Smooth muscle cell (in vitro differentiated cells): ENCODE results near the gene EMILIN1. TPM values are rescaled to one million over a fixed set of nuclear protein-coding genes. Genes with fewer than 3 reads are reported as not detected.
"Not testable (repeated sequence)": the region's sequence is repeated elsewhere in the genome, so short reads cannot be mapped to it uniquely, and the experiment has no call there.

ENCODE experiments used
- DNase-seq: peaks from one replicate; lab custom pipeline; 2025; ENCODE audit not compliant: unreplicated experiment; lab: John Stamatoyannopoulos, UW
- H2AFZ ChIP-seq: fragments of 200-600 bp; sonication (generic); 2 replicates; pipeline ENCODE4 v1.6.0; 2016; ENCODE audit warnings: antibody characterized with exemption, low read depth, mild to moderate bottlenecking
- H3F3A ChIP-seq: fragments of 200-600 bp; sonication (generic); 2 replicates; pipeline ENCODE4 v1.6.0; 2017; ENCODE audit warnings: antibody characterized with exemption, low read depth
- H3K27ac ChIP-seq: fragments of 200-600 bp; sonication (generic); 2 replicates; pipeline ENCODE4 v1.5.1; 2016; ENCODE audit warnings: low read depth, mild to moderate bottlenecking
- H3K27me3 ChIP-seq: fragments of 200-600 bp; sonication (generic); 2 replicates; pipeline ENCODE4 v1.6.1; 2016; ENCODE audit warnings: low read depth, mild to moderate bottlenecking
- H3K36me3 ChIP-seq: fragments of 200-600 bp; sonication (generic); 2 replicates; pipeline ENCODE4 v1.5.1; 2016; ENCODE audit warnings: low read depth
- H3K4me1 ChIP-seq: fragments of 200-600 bp; sonication (generic); 2 replicates; pipeline ENCODE4 v1.5.1; 2016; ENCODE audit warnings: low read depth
- H3K4me2 ChIP-seq: fragments of 200-600 bp; sonication (generic); 2 replicates; pipeline ENCODE4 v1.6.0; 2016; ENCODE audit warnings: mild to moderate bottlenecking
- H3K4me3 ChIP-seq: fragments of 200-600 bp; sonication (generic); 2 replicates; pipeline ENCODE4 v1.5.1; 2016; ENCODE audit warnings: mild to moderate bottlenecking
- H3K79me2 ChIP-seq: fragments of 200-600 bp; sonication (generic); 2 replicates; pipeline ENCODE4 v1.6.0; 2016; ENCODE audit warnings: low read depth, mild to moderate bottlenecking
- H3K9ac ChIP-seq: fragments of 200-600 bp; sonication (generic); 2 replicates; pipeline ENCODE4 v1.6.0; 2016; ENCODE audit warnings: low read depth
- H3K9me3 ChIP-seq: fragments of 200-600 bp; sonication (generic); replicated peaks from 2 replicates; pipeline ENCODE4 v1.5.1; 2016; ENCODE audit warnings: low read depth
- H4K20me1 ChIP-seq: fragments of 200-600 bp; sonication (generic); 2 replicates; pipeline ENCODE4 v1.6.0; 2016; ENCODE audit warnings: low read depth
- WGBS: methylation state at CpG from one replicate; pipeline ENCODE4 v1.1.7; 2016; ENCODE audit warnings: low lambda C conversion rate; 5-methylcytosine and 5-hydroxymethylcytosine counted together
- polyA plus RNA-seq: library from polyadenylated mRNA; unstranded; fragments of >200 nt; fragmentation: Nextera tagmentation; extraction: Ambion mirVana; gene quantifications from 2 replicates; pipeline ENCODE4 v1.2.1, GENCODE V29; 2016
- total RNA-seq: library from RNA; depleted of rRNA; stranded (reverse); fragments of >200 nt; gene quantifications from 2 replicates; pipeline ENCODE4 v1.2.3, GENCODE V29; 2014
- TF ChIP-seq, protein P1 (sequence below): fragments of 200-600 bp; sonication (generic); IDR thresholded peaks from 2 replicates; pipeline ENCODE4 v1.5.1; 2017; ENCODE audit warnings: borderline replicate concordance, mild to moderate bottlenecking, antibody characterized with exemption; ENCODE audit not compliant: insufficient read depth, poor library complexity, severe bottlenecking

EMILIN1 gene
- total and polyA plus RNA-seq, 2 experiments from 2014 or later, result 111 to 518 TPM

GRCh38 chr2:27073782-27074181 is 4.6 kb upstream of the EMILIN1 start:
- Histone ChIP-seq H3K9me3 (no peaks in the 10 kb centered on the region), H2AFZ (peak overlapping the region; percentile 20), H3K4me2 (peak overlapping the region; percentile 29), H3F3A (peaks cover 28% of the 10 kb centered on the region), H4K20me1 (peaks cover 18% of the 10 kb centered on the region), H3K27ac (peak overlapping the region; percentile 79), H3K36me3 (no peaks in the 10 kb centered on the region), H3K4me3 (no peak overlapping the region), H3K4me1 (peaks cover 26% of the 10 kb centered on the region), H3K79me2 (peaks cover 30% of the 10 kb centered on the region), H3K9ac (no peak overlapping the region), H3K27me3 (no peaks in the 10 kb centered on the region)
- TF ChIP-seq, protein P1, sequence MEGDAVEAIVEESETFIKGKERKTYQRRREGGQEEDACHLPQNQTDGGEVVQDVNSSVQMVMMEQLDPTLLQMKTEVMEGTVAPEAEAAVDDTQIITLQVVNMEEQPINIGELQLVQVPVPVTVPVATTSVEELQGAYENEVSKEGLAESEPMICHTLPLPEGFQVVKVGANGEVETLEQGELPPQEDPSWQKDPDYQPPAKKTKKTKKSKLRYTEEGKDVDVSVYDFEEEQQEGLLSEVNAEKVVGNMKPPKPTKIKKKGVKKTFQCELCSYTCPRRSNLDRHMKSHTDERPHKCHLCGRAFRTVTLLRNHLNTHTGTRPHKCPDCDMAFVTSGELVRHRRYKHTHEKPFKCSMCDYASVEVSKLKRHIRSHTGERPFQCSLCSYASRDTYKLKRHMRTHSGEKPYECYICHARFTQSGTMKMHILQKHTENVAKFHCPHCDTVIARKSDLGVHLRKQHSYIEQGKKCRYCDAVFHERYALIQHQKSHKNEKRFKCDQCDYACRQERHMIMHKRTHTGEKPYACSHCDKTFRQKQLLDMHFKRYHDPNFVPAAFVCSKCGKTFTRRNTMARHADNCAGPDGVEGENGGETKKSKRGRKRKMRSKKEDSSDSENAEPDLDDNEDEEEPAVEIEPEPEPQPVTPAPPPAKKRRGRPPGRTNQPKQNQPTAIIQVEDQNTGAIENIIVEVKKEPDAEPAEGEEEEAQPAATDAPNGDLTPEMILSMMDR, result no peak
- no peak for DNase-seq
- WGBS, result 11% methylated on average over 2 of the region's 2 CpGs

- no peak overlapping the region for H3K4me3 ChIP-seq
- peaks cover 25% of the 10 kb centered on the region for H3K4me1 ChIP-seq
- H3K36me3 ChIP-seq, result no peaks in the 10 kb centered on the region
- H4K20me1 ChIP-seq, result peaks cover 7% of the 10 kb centered on the region
- WGBS, result 43% methylated on average over 4 of the region's 4 CpGs
- peak overlapping the region; percentile 38 for H2AFZ ChIP-seq
- TF ChIP-seq, protein P1, result no peak
- DNase-seq, result no peak
- no peaks in the 10 kb centered on the region for H3K9me3 ChIP-seq
- no peak overlapping the region for H3K9ac ChIP-seq
- H3K27ac ChIP-seq, result peak overlapping the region; percentile 79
- peak overlapping the region; percentile 44 for H3K4me2 ChIP-seq
- H3K27me3 ChIP-seq, result no peaks in the 10 kb centered on the region
- H3K79me2 ChIP-seq, result peaks cover 28% of the 10 kb centered on the region
- peaks cover 28% of the 10 kb centered on the region for H3F3A ChIP-seq
Observed at GRCh38 chr2:27074738-27075565, 3.5 kb upstream of the EMILIN1 start.

GRCh38 chr2:27075566-27075871 is 2.9 kb upstream of the EMILIN1 start:
- H3K9ac ChIP-seq, result not testable (repeated sequence)

DNA sequence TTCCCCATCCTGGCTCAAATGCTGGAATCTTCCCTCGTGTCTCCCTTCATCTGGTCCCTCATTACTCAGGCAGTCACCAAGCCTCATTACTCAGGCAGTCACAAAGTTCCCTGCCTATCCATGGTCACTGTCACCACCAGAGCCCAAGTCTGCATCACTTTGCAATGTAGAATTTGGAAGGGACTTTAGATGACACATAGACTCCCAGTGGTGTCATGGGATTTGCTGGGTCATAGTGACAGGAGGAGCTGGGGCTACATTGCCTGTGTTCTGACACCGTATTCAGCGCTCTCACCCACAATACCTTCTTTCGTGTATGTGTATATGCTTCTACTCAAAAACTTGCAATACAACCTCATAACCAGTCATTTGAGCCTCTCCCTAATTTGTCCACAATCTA is 2.1 kb upstream of the EMILIN1 start:
- Histone ChIP-seq H3K9ac (no peak overlapping the region), H3F3A (peaks cover 34% of the 10 kb centered on the region), H2AFZ (no peak overlapping the region), H3K79me2 (peaks cover 24% of the 10 kb centered on the region), H3K27me3 (no peaks in the 10 kb centered on the region), H3K4me1 (peaks cover 22% of the 10 kb centered on the region), H3K9me3 (no peaks in the 10 kb centered on the region), H4K20me1 (peaks cover under 1% of the 10 kb centered on the region), H3K27ac (peak overlapping the region; percentile 79), H3K36me3 (no peaks in the 10 kb centered on the region), H3K4me3 (no peak overlapping the region), H3K4me2 (no peak overlapping the region)
- no peak for DNase-seq
- TF ChIP-seq, protein P1, result no peak
- WGBS, result 72% methylated on average over 4 of the region's 4 CpGs

More at GRCh38 chr2:27075566-27075871, 2.9 kb upstream of the EMILIN1 start:
- H3F3A ChIP-seq, result peaks cover 30% of the 10 kb centered on the region
- H2AFZ ChIP-seq, result peak overlapping the region; percentile 38
- not testable (repeated sequence) for DNase-seq, H3K27me3 ChIP-seq, H3K9me3 ChIP-seq, H4K20me1 ChIP-seq, H3K36me3 ChIP-seq, H3K4me3 ChIP-seq
- WGBS, result 57% methylated on average over 6 of the region's 6 CpGs
- peak overlapping the region; percentile 44 for H3K4me2 ChIP-seq
- peak overlapping the region; percentile 79 for H3K27ac ChIP-seq
- H3K4me1 ChIP-seq, result peaks cover 20% of the 10 kb centered on the region
- peaks cover 28% of the 10 kb centered on the region for H3K79me2 ChIP-seq
